GM12878 (cell line): ENCODE data around the gene B4GALNT4. TPM values are rescaled to one million over a fixed set of nuclear protein-coding genes. Genes with fewer than 3 reads are reported as not detected.

Experiments
- ATAC-seq: fragments of 200-7000 bp; cut with Tn5 transposase; 3 replicates; pipeline ENCODE4 v1.9.1; 2020; ENCODE audit warnings: mild to moderate bottlenecking, moderate library complexity
- BruUV-seq: library from RNA; stranded (reverse); fragments of 400-500 nt; replicated peaks from 2 replicates; lab custom pipeline; 2021; lab: Mats Ljungman, UMichigan
- CTCF ChIA-PET: fragments of 300-600 bp; sonication (Branson Sonifier 250); formaldehyde crosslinking; extraction: SDS; loops from one replicate; lab custom pipeline; 2021; ENCODE audit warnings: inconsistent platforms; lab: Yijun Ruan, JAX
- POLR2A ChIA-PET: fragments of 350-600 bp; formaldehyde crosslinking; extraction: SDS; loops from one replicate; lab custom pipeline; 2021; ENCODE audit warnings: inconsistent platforms; lab: Charles Lee
- RAD21 ChIA-PET: fragments of 300-600 bp; sonication (Branson Sonifier 250); formaldehyde crosslinking; loops from one replicate; lab custom pipeline; 2023; ENCODE audit warnings: antibody characterized with exemption; ENCODE audit not compliant: unreplicated experiment; lab: Charles Lee
- SMC1A ChIA-PET: fragments of 300-600 bp; sonication (Branson Sonifier 250); formaldehyde crosslinking; loops from one replicate; lab custom pipeline; 2023; ENCODE audit not compliant: unreplicated experiment, uncharacterized antibody; lab: Charles Lee
- DNase-seq: peaks from one replicate; pipeline ENCODE4 v3.0.0-alpha.2; 2011; ENCODE audit warnings: low read depth, low spot score
- FAIRE-seq: peaks from 3 replicates; lab custom pipeline; 2011; peaks lifted over from hg19 to GRCh38; lab: Jason Lieb, UNC
- H2AFZ ChIP-seq: 2 replicates; pipeline ENCODE4 v1.6.0; 2011; ENCODE audit warnings: low read depth, low read length, control low read depth; ENCODE audit not compliant: control insufficient read depth
- H3K27ac ChIP-seq: 2 replicates; pipeline ENCODE4 v1.5.1; 2011; ENCODE audit warnings: control low read depth; ENCODE audit not compliant: control insufficient read depth, insufficient read depth
- H3K27me3 ChIP-seq, 2 experiments: replicated peaks in 1 of 2; 2 replicates each; pipeline versions ENCODE4 v1.6.0 to v1.6.1; 2011; ENCODE audit warnings: low read length in 1 of 2; ENCODE audit not compliant: control insufficient read depth in 2 of 2, insufficient read depth in 2 of 2
- H3K36me3 ChIP-seq, 2 experiments: 2 replicates each; pipeline ENCODE4 v1.5.1; 2011; ENCODE audit warnings: low read length in 1 of 2; ENCODE audit not compliant: control insufficient read depth in 2 of 2, insufficient read depth in 2 of 2
- H3K4me1 ChIP-seq: 2 replicates; pipeline ENCODE4 v1.6.1; 2011; ENCODE audit warnings: mild to moderate bottlenecking, low read length, moderate library complexity, mixed read lengths; ENCODE audit not compliant: control insufficient read depth, insufficient read depth
- H3K4me2 ChIP-seq: 2 replicates; pipeline ENCODE4 v1.6.0; 2011; ENCODE audit warnings: control low read depth; ENCODE audit not compliant: control insufficient read depth, insufficient read depth
- H3K4me3 ChIP-seq: fragments of 200-600 bp; sonication (generic); 2 replicates; pipeline ENCODE4 v1.5.1; 2016
- H3K79me2 ChIP-seq: 2 replicates; pipeline ENCODE4 v1.6.0; 2011; ENCODE audit warnings: low read length; ENCODE audit not compliant: control insufficient read depth, insufficient read depth
- H3K9ac ChIP-seq: 2 replicates; pipeline ENCODE4 v1.8.0; 2011; ENCODE audit warnings: low read length, control low read depth, mixed read lengths; ENCODE audit not compliant: control insufficient read depth, insufficient read depth
- H3K9me3 ChIP-seq: replicated peaks from 3 replicates; pipeline ENCODE4 v1.5.1; 2011; ENCODE audit warnings: mild to moderate bottlenecking, low read length; ENCODE audit not compliant: control insufficient read depth, insufficient read depth
- H4K20me1 ChIP-seq: 2 replicates; pipeline ENCODE4 v1.6.0; 2011; ENCODE audit not compliant: control insufficient read depth, insufficient read depth
- ATF3 ChIP-seq: IDR thresholded peaks from 2 replicates; pipeline ENCODE4 v1.6.1; 2011; ENCODE audit warnings: low read depth, mild to moderate bottlenecking, low read length, moderate library complexity, borderline replicate concordance; ENCODE audit errors: extremely low read depth
- EED ChIP-seq: sonication (generic); IDR thresholded peaks from 2 replicates; pipeline ENCODE4 v1.6.1; 2016; ENCODE audit warnings: antibody characterized with exemption, low read depth
- NKRF ChIP-seq: fragments of 450-650 bp; conservative IDR thresholded peaks from 2 replicates; pipeline ENCODE4 v1.6.1; 2017; ENCODE audit warnings: mild to moderate bottlenecking, moderate library complexity
- RAD21 ChIP-seq: IDR thresholded peaks from 2 replicates; pipeline ENCODE4 v1.6.1; 2011; ENCODE audit warnings: mild to moderate bottlenecking, low read depth, low read length, moderate library complexity; ENCODE audit not compliant: insufficient read depth
- SIX5 ChIP-seq: IDR thresholded peaks from 2 replicates; pipeline ENCODE4 v1.6.1; 2011; ENCODE audit warnings: mild to moderate bottlenecking, low read depth, low read length, moderate library complexity; ENCODE audit not compliant: severe bottlenecking
- WGBS: methylation state at CpG from one replicate; pipeline ENCODE4 v1.1.6; 2016; ENCODE audit warnings: low lambda C conversion rate; ENCODE audit not compliant: insufficient replicate concordance, insufficient coverage; ENCODE audit errors: missing lambda C conversion rate; 5-methylcytosine and 5-hydroxymethylcytosine counted together
- in situ Hi-C: fragments of 300-500 bp; cut with MboI; formaldehyde crosslinking; loops from 9 replicates; pipeline ENCODE4 v1.14.3; 2018; ENCODE audit warnings: mixed read lengths
- intact Hi-C: fragments of 100-400 bp; cut with micrococcal nuclease; formaldehyde crosslinking; loops from one replicate; pipeline ENCODE4 v1.14.2; 2022; ENCODE audit not compliant: unreplicated experiment
- polyA plus RNA-seq, 11 experiments: library from polyadenylated mRNA; depleted of rRNA in 4 of 11; unstranded in 6 of 11; stranded (reverse) in 5 of 11; fragments of >200 nt; fragmentation: Nextera tagmentation in 4 of 11; fragmentation: Illumina TruSeq in 1 of 11; extraction: Ambion mirVana in 4 of 11; extraction: Trizol in 1 of 11; gene quantifications; 1 replicate in 1 of 11; 2 replicates in 10 of 11; pipeline versions ENCODE4 v1.2.1 to v1.2.3, GENCODE V29; 2011 to 2016; ENCODE audit warnings: inconsistent platforms in 2 of 11, missing spikeins in 2 of 11, low read depth in 1 of 11
- total RNA-seq, 4 experiments: library from RNA; depleted of rRNA in 3 of 4; stranded (reverse); fragments of >200 nt in 3 of 4; fragmentation: Illumina TruSeq in 1 of 4; extraction: Trizol in 1 of 4; gene quantifications; 2 replicates each; pipeline versions ENCODE4 v1.2.1 to v1.2.3, GENCODE V29; 2013 to 2021
- TF ChIP-seq, protein P1 (sequence below): fragments of 450-650 bp; IDR thresholded peaks from 2 replicates; pipeline ENCODE4 v1.6.1; 2018; ENCODE audit warnings: borderline replicate concordance, mild to moderate bottlenecking; ENCODE audit not compliant: partially characterized antibody

B4GALNT4 gene
- total and polyA plus RNA-seq, 10 of the 15 experiments (the other 5 are each of a cell fraction or from before 2014, with no cell fraction given): 0.04 to 0.82 (median 0.40) TPM; not detected in 6

GRCh38 chr11:420911-421321, 51.6 kb downstream of the B4GALNT4 start:
- H2AFZ ChIP-seq: no peak overlapping the region
- intact Hi-C loops: no loop called here
- H4K20me1 ChIP-seq: no peaks in the 10 kb centered on the region
- no peak overlapping the region for H3K9ac ChIP-seq
- WGBS: 91% methylated on average over 19 of the region's 21 CpGs
- DNase-seq: no peak
- no peak for ATAC-seq
- H3K4me2 ChIP-seq: no peak overlapping the region
- FAIRE-seq: no peak
- in situ Hi-C loops: no loop called here
- H3K27me3 ChIP-seq: no peaks in the 10 kb centered on the region
- H3K27ac ChIP-seq: no peak overlapping the region
- no TSS peak for BruUV-seq
- H3K4me3 ChIP-seq: no peak overlapping the region
- TF ChIP-seq RAD21: no peak
- no peak for TF ChIP-seq EED
- TF ChIP-seq, protein P1, sequence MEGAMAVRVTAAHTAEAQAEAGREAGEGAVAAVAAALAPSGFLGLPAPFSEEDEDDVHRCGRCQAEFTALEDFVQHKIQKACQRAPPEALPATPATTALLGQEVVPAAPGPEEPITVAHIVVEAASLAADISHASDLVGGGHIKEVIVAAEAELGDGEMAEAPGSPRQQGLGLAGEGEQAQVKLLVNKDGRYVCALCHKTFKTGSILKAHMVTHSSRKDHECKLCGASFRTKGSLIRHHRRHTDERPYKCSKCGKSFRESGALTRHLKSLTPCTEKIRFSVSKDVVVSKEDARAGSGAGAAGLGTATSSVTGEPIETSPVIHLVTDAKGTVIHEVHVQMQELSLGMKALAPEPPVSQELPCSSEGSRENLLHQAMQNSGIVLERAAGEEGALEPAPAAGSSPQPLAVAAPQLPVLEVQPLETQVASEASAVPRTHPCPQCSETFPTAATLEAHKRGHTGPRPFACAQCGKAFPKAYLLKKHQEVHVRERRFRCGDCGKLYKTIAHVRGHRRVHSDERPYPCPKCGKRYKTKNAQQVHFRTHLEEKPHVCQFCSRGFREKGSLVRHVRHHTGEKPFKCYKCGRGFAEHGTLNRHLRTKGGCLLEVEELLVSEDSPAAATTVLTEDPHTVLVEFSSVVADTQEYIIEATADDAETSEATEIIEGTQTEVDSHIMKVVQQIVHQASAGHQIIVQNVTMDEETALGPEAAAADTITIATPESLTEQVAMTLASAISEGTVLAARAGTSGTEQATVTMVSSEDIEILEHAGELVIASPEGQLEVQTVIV: no peak
- no peak for TF ChIP-seq NKRF
- TF ChIP-seq ATF3: no peak
- no peak for TF ChIP-seq SIX5
- no peaks in the 10 kb centered on the region; the same call in 1 of the 2 replicates for H3K4me1 ChIP-seq
- no peaks in the 10 kb centered on the region for H3K79me2 ChIP-seq
- ChIA-PET POLR2A (no interaction called here), CTCF (no interaction called here), RAD21 (no interaction called here), SMC1A (no interaction called here)
- H3K9me3 ChIP-seq: no peaks in the 10 kb centered on the region
- no peaks in the 10 kb centered on the region for H3K36me3 ChIP-seq
